Measurements from ENCODE around the gene ENG. TPM values are rescaled to one million over a fixed set of nuclear protein-coding genes. Genes with fewer than 3 reads are reported as not detected.

ENG gene
- total and polyA plus RNA-seq, 2 of the 8 experiments (the other 6 are each of a cell fraction or from before 2014, with no cell fraction given): 1.8 to 4.4 TPM

DNA sequence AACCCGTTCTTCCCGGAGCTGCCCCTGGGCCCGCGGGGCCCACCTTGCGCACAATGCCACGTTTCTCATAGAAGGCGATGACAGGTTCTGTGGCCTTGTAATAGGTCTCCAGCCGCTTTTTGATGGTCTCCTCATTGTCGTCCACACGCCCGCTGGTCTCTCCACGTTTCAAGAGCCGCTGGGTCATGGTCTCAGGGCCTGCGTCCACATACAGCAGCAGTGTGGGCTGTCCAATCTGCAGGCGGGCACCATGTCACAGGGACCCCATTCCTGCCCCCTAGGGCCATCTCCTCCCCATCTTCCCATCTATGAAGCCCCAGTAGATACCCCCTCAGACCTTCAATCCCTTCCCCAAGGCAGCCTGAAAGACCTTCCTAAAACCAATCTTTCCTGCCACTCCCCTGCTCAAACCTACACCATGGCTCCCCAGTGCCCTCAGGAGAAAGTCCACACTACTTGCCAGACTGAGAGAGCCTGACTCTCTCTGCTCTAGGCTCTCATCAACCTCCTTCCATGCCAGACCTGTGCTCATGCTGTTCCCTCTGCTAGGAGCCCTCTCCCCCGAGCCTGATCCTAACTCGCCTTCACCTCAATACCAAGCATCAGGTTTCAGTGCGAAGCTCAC is 13.9 kb upstream of the ENG start (continued):
- no peak for TF ChIP-seq CHD1 (IDR thresholded peaks at IDR 0.05; ENCODE audit: low read depth, low read length)
- TF ChIP-seq CREB1 (IDR thresholded peaks at IDR 0.05): no peak
- TF ChIP-seq TCF12 (IDR thresholded peaks at IDR 0.05; ENCODE audit: low read depth, low read length): no peak
